Gastrocnemius medialis (tissue), 4 donors: ENCODE data around the gene RARB.

Source experiments
- CTCF ChIP-seq, 5 experiments: fragments of 450-650 bp in 3 of 5; fragments of 200-600 bp in 2 of 5; sonication (generic) in 2 of 5; IDR thresholded peaks in 4 of 5; conservative IDR thresholded peaks in 1 of 5; 1 replicate in 4 of 5; 2 replicates in 1 of 5; pipeline ENCODE4 v1.5.1; 2016 to 2019; ENCODE audit warnings: antibody characterized with exemption in 5 of 5, mild to moderate bottlenecking in 3 of 5, moderate library complexity in 3 of 5
- POLR2A ChIP-seq, 2 donors: fragments of 450-650 bp; IDR thresholded peaks; one replicate each; pipeline ENCODE4 v1.6.1; 2017; ENCODE audit warnings: antibody characterized with exemption in 2 of 2, mild to moderate bottlenecking in 2 of 2, moderate library complexity in 2 of 2

- TF ChIP-seq CTCF (IDR thresholded peaks at IDR 0.05 in 4 of 5, conservative IDR thresholded peaks at IDR 0.05 in 1 of 5) (no peak), POLR2A (IDR thresholded peaks at IDR 0.05) (no peak)
Measured at GRCh38 chr3:25558796-25559195, 130.7 kb downstream of the RARB start.
